Measurements from ENCODE around the gene CPEB4. TPM values are rescaled to one million over a fixed set of nuclear protein-coding genes. Genes with fewer than 3 reads are reported as not detected.

The CPEB4 gene
- polyA plus RNA-seq, 2 donors: 10.3 to 12.4 TPM

- H3K4me3 ChIP-seq (ENCODE audit: low read depth in 1 of 2, low read length in 2 of 2): peak overlapping the region in 1 of 2 donors; percentile 7
- WGBS, 2 donors: 76 to 79% methylated on average over 5 of the region's 5 CpGs
Measured at GRCh38 chr5:173895401-173896165, 7.4 kb downstream of the CPEB4 start.

GRCh38 chr5:173896631-173897030 lies 8.5 kb downstream of the CPEB4 start:
- no peak overlapping the region for H3K4me3 ChIP-seq (ENCODE audit: low read depth in 1 of 2, low read length in 2 of 2)
- H3K27me3 ChIP-seq (ENCODE audit: control insufficient read depth in 1 of 2, insufficient read depth in 2 of 2, low read length in 2 of 2): no peaks in the 10 kb centered on the region
- peaks cover 0 to under 1% of the 10 kb centered on the region in 2 donors for H3K36me3 ChIP-seq (ENCODE audit: control insufficient read depth in 2 of 2, insufficient read depth in 2 of 2, low read length in 1 of 2)
- no peak overlapping the region for H3K27ac ChIP-seq (ENCODE audit: low read depth in 2 of 2, low read length in 1 of 2)
- 91 to 99% methylated on average over 4 of the region's 4 CpGs for WGBS, 2 donors
- H3K9me3 ChIP-seq (ENCODE audit: control insufficient read depth in 2 of 2, insufficient read depth in 1 of 2, low read depth in 1 of 2, low read length in 1 of 2): no peaks in the 10 kb centered on the region
- no peaks in the 10 kb centered on the region for H3K4me1 ChIP-seq (ENCODE audit: control insufficient read depth in 2 of 2, insufficient read depth in 2 of 2, low read length in 1 of 2)

More at GRCh38 chr5:173895401-173896165, 7.4 kb downstream of the CPEB4 start:
- Histone ChIP-seq H3K27ac (ENCODE audit: low read depth in 2 of 2, low read length in 1 of 2) (no peak overlapping the region), H3K9me3 (ENCODE audit: control insufficient read depth in 2 of 2, insufficient read depth in 1 of 2, low read depth in 1 of 2, low read length in 1 of 2) (no peaks in the 10 kb centered on the region), H3K36me3 (ENCODE audit: control insufficient read depth in 2 of 2, insufficient read depth in 2 of 2, low read length in 1 of 2) (no peaks in the 10 kb centered on the region), H3K4me1 (ENCODE audit: control insufficient read depth in 2 of 2, insufficient read depth in 2 of 2, low read length in 1 of 2) (no peaks in the 10 kb centered on the region), H3K27me3 (ENCODE audit: control insufficient read depth in 1 of 2, insufficient read depth in 2 of 2, low read length in 2 of 2) (no peaks in the 10 kb centered on the region)

- Histone ChIP-seq H3K9me3 (ENCODE audit: control insufficient read depth in 2 of 2, insufficient read depth in 1 of 2, low read depth in 1 of 2, low read length in 1 of 2) (no peaks in the 10 kb centered on the region), H3K27me3 (ENCODE audit: control insufficient read depth in 1 of 2, insufficient read depth in 2 of 2, low read length in 2 of 2) (no peaks in the 10 kb centered on the region), H3K4me3 (ENCODE audit: low read depth in 1 of 2, low read length in 2 of 2) (no peak overlapping the region), H3K27ac (ENCODE audit: low read depth in 2 of 2, low read length in 1 of 2) (no peak overlapping the region), H3K4me1 (ENCODE audit: control insufficient read depth in 2 of 2, insufficient read depth in 2 of 2, low read length in 1 of 2) (no peaks in the 10 kb centered on the region), H3K36me3 (ENCODE audit: control insufficient read depth in 2 of 2, insufficient read depth in 2 of 2, low read length in 1 of 2) (peaks cover 0 to 2% of the 10 kb centered on the region in 2 donors)
- 92 to 99% methylated on average over 3 of the region's 3 CpGs for WGBS, 2 donors
Measured at GRCh38 chr5:173901705-173902104, 13.6 kb downstream of the CPEB4 start.

- Histone ChIP-seq H3K4me3 (ENCODE audit: low read depth in 1 of 2, low read length in 2 of 2) (no peak overlapping the region), H3K27me3 (ENCODE audit: control insufficient read depth in 1 of 2, insufficient read depth in 2 of 2, low read length in 2 of 2) (no peaks in the 10 kb centered on the region), H3K4me1 (ENCODE audit: control insufficient read depth in 2 of 2, insufficient read depth in 2 of 2, low read length in 1 of 2) (no peaks in the 10 kb centered on the region), H3K27ac (ENCODE audit: low read depth in 2 of 2, low read length in 1 of 2) (no peak overlapping the region), H3K36me3 (ENCODE audit: control insufficient read depth in 2 of 2, insufficient read depth in 2 of 2, low read length in 1 of 2) (peaks cover 0 to 2% of the 10 kb centered on the region in 2 donors), H3K9me3 (ENCODE audit: control insufficient read depth in 2 of 2, insufficient read depth in 1 of 2, low read depth in 1 of 2, low read length in 1 of 2) (no peaks in the 10 kb centered on the region)
- 75 to 82% methylated on average over 1 of the region's 1 CpG for WGBS, 2 donors
Measured at GRCh38 chr5:173902334-173902733, 14.2 kb downstream of the CPEB4 start.

GRCh38 chr5:173902743-173903142 lies 14.6 kb downstream of the CPEB4 start:
- Histone ChIP-seq H3K4me1 (ENCODE audit: control insufficient read depth in 2 of 2, insufficient read depth in 2 of 2, low read length in 1 of 2) (peaks cover 0 to 2% of the 10 kb centered on the region in 2 donors), H3K9me3 (ENCODE audit: control insufficient read depth in 2 of 2, insufficient read depth in 1 of 2, low read depth in 1 of 2, low read length in 1 of 2) (no peaks in the 10 kb centered on the region), H3K36me3 (ENCODE audit: control insufficient read depth in 2 of 2, insufficient read depth in 2 of 2, low read length in 1 of 2) (peaks cover 0 to 2% of the 10 kb centered on the region in 2 donors), H3K27ac (ENCODE audit: low read depth in 2 of 2, low read length in 1 of 2) (no peak overlapping the region), H3K4me3 (ENCODE audit: low read depth in 1 of 2, low read length in 2 of 2) (no peak overlapping the region), H3K27me3 (ENCODE audit: control insufficient read depth in 1 of 2, insufficient read depth in 2 of 2, low read length in 2 of 2) (no peaks in the 10 kb centered on the region)

- no peaks in the 10 kb centered on the region for H3K9me3 ChIP-seq (ENCODE audit: control insufficient read depth in 2 of 2, insufficient read depth in 1 of 2, low read depth in 1 of 2, low read length in 1 of 2)
- H3K36me3 ChIP-seq (ENCODE audit: control insufficient read depth in 2 of 2, insufficient read depth in 2 of 2, low read length in 1 of 2): peaks cover 0 to 2% of the 10 kb centered on the region in 2 donors
- 78 to 85% methylated on average over 5 of the region's 5 CpGs for WGBS, 2 donors
- no peak overlapping the region for H3K4me3 ChIP-seq (ENCODE audit: low read depth in 1 of 2, low read length in 2 of 2)
- H3K27ac ChIP-seq (ENCODE audit: low read depth in 2 of 2, low read length in 1 of 2): no peak overlapping the region
- no peaks in the 10 kb centered on the region for H3K27me3 ChIP-seq (ENCODE audit: control insufficient read depth in 1 of 2, insufficient read depth in 2 of 2, low read length in 2 of 2)
- peaks cover 0 to 2% of the 10 kb centered on the region in 2 donors for H3K4me1 ChIP-seq (ENCODE audit: control insufficient read depth in 2 of 2, insufficient read depth in 2 of 2, low read length in 1 of 2)
Measured at GRCh38 chr5:173903396-173904140, 15.4 kb downstream of the CPEB4 start.

- peaks cover 0 to 2% of the 10 kb centered on the region in 2 donors for H3K36me3 ChIP-seq (ENCODE audit: control insufficient read depth in 2 of 2, insufficient read depth in 2 of 2, low read length in 1 of 2)
- H3K27me3 ChIP-seq (ENCODE audit: control insufficient read depth in 1 of 2, insufficient read depth in 2 of 2, low read length in 2 of 2): no peaks in the 10 kb centered on the region
- no peaks in the 10 kb centered on the region for H3K9me3 ChIP-seq (ENCODE audit: control insufficient read depth in 2 of 2, insufficient read depth in 1 of 2, low read depth in 1 of 2, low read length in 1 of 2)
- peaks cover 0 to 2% of the 10 kb centered on the region in 2 donors for H3K4me1 ChIP-seq (ENCODE audit: control insufficient read depth in 2 of 2, insufficient read depth in 2 of 2, low read length in 1 of 2)
- 88 to 93% methylated on average over 1 of the region's 1 CpG for WGBS, 2 donors
- no peak overlapping the region for H3K4me3 ChIP-seq (ENCODE audit: low read depth in 1 of 2, low read length in 2 of 2)
- no peak overlapping the region for H3K27ac ChIP-seq (ENCODE audit: low read depth in 2 of 2, low read length in 1 of 2)
Measured at GRCh38 chr5:173904151-173904550, 16.0 kb downstream of the CPEB4 start.

- H3K36me3 ChIP-seq (ENCODE audit: control insufficient read depth in 2 of 2, insufficient read depth in 2 of 2, low read length in 1 of 2): no peaks in the 10 kb centered on the region
- peaks cover 0 to 2% of the 10 kb centered on the region in 2 donors for H3K4me1 ChIP-seq (ENCODE audit: control insufficient read depth in 2 of 2, insufficient read depth in 2 of 2, low read length in 1 of 2)
- WGBS, 2 donors: 89 to 93% methylated on average over 1 of the region's 1 CpG
- no peak overlapping the region for H3K4me3 ChIP-seq (ENCODE audit: low read depth in 1 of 2, low read length in 2 of 2)
- no peaks in the 10 kb centered on the region for H3K27me3 ChIP-seq (ENCODE audit: control insufficient read depth in 1 of 2, insufficient read depth in 2 of 2, low read length in 2 of 2)
- no peak overlapping the region for H3K27ac ChIP-seq (ENCODE audit: low read depth in 2 of 2, low read length in 1 of 2)
- H3K9me3 ChIP-seq (ENCODE audit: control insufficient read depth in 2 of 2, insufficient read depth in 1 of 2, low read depth in 1 of 2, low read length in 1 of 2): no peaks in the 10 kb centered on the region
Measured at GRCh38 chr5:173907284-173907683, 19.1 kb downstream of the CPEB4 start.

- H3K9me3 ChIP-seq (ENCODE audit: control insufficient read depth in 2 of 2, insufficient read depth in 1 of 2, low read depth in 1 of 2, low read length in 1 of 2): no peaks in the 10 kb centered on the region
- no peaks in the 10 kb centered on the region for H3K36me3 ChIP-seq (ENCODE audit: control insufficient read depth in 2 of 2, insufficient read depth in 2 of 2, low read length in 1 of 2)
- H3K4me1 ChIP-seq (ENCODE audit: control insufficient read depth in 2 of 2, insufficient read depth in 2 of 2, low read length in 1 of 2): peaks cover 0 to 2% of the 10 kb centered on the region in 2 donors
- no peaks in the 10 kb centered on the region for H3K27me3 ChIP-seq (ENCODE audit: control insufficient read depth in 1 of 2, insufficient read depth in 2 of 2, low read length in 2 of 2)
- H3K4me3 ChIP-seq (ENCODE audit: low read depth in 1 of 2, low read length in 2 of 2): no peak overlapping the region
- 56% methylated on average over 3 of the region's 3 CpGs for WGBS, 2 donors
- no peak overlapping the region for H3K27ac ChIP-seq (ENCODE audit: low read depth in 2 of 2, low read length in 1 of 2)
Measured at GRCh38 chr5:173907686-173908371, 19.7 kb downstream of the CPEB4 start.

Data from esophagus (tissue), 2 donors.